Natural killer cell (primary cell): ENCODE measurements around the gene GPR78. TPM values are rescaled to one million over a fixed set of nuclear protein-coding genes. Genes with fewer than 3 reads are reported as not detected.

Experiments
- ATAC-seq, 3 donors: fragments of 150-1000 bp in 2 of 3; fragments of 200-7000 bp in 1 of 3; cut with Tn5 transposase; 1 replicate in 1 of 3; 2 replicates in 2 of 3; pipeline ENCODE4 v1.10.0; 2021; ENCODE audit warnings: mild to moderate bottlenecking in 2 of 3, moderate library complexity in 2 of 3
- DNase-seq, 2 donors: peaks; one replicate each; pipeline versions ENCODE4 v3.0.0 to v3.0.0-alpha.2; 2013 to 2021; ENCODE audit warnings: mixed read lengths in 1 of 2
- H3K27ac ChIP-seq: one replicate; pipeline ENCODE4 v1.5.1; 2013; ENCODE audit warnings: mild to moderate bottlenecking, low read length
- H3K27me3 ChIP-seq: one replicate; pipeline ENCODE4 v1.6.1; 2013; ENCODE audit warnings: low read length; ENCODE audit not compliant: control insufficient read depth, insufficient read depth
- H3K36me3 ChIP-seq: one replicate; pipeline ENCODE4 v1.6.1; 2013; ENCODE audit warnings: low read length; ENCODE audit not compliant: control insufficient read depth, insufficient read depth
- H3K4me1 ChIP-seq: one replicate; pipeline ENCODE4 v1.6.1; 2013; ENCODE audit warnings: low read length; ENCODE audit not compliant: control insufficient read depth, insufficient read depth
- H3K4me3 ChIP-seq: one replicate; pipeline ENCODE4 v1.5.1; 2013; ENCODE audit warnings: low read length
- H3K9me3 ChIP-seq: one replicate; pipeline ENCODE4 v1.6.1; 2013; ENCODE audit warnings: low read length; ENCODE audit not compliant: control insufficient read depth, insufficient read depth
- H3K27ac Mint-ChIP-seq, 2 donors: one replicate each; pipeline ENCODE4 v1.8.0; 2022; ENCODE audit warnings: mild to moderate bottlenecking in 2 of 2, mixed read lengths in 2 of 2, moderate library complexity in 1 of 2
- H3K27me3 Mint-ChIP-seq, 2 donors: one replicate each; pipeline ENCODE4 v1.8.0; 2022; ENCODE audit warnings: low read depth in 2 of 2, mixed read lengths in 2 of 2
- H3K36me3 Mint-ChIP-seq: one replicate; pipeline ENCODE4 v1.8.0; 2022; ENCODE audit warnings: mixed read lengths
- H3K4me1 Mint-ChIP-seq, 2 donors: one replicate each; pipeline ENCODE4 v1.8.0; 2022; ENCODE audit warnings: mixed read lengths in 2 of 2
- H3K4me3 Mint-ChIP-seq: one replicate; pipeline ENCODE4 v1.8.0; 2022; ENCODE audit warnings: mild to moderate bottlenecking, moderate library complexity, mixed read lengths
- H3K9me3 Mint-ChIP-seq, 2 donors: one replicate each; pipeline ENCODE4 v1.8.0; 2022; ENCODE audit warnings: mixed read lengths in 2 of 2
- WGBS: methylation state at CpG from one replicate; pipeline ENCODE4 v1.1.7; 2013; ENCODE audit warnings: missing lambda C conversion rate; ENCODE audit not compliant: insufficient coverage; 5-methylcytosine and 5-hydroxymethylcytosine counted together
- intact Hi-C: fragments of 100-400 bp; cut with micrococcal nuclease; formaldehyde crosslinking; loops from one replicate; pipeline ENCODE4 v1.14.2; 2022
- total RNA-seq, 4 donors: library from RNA; stranded (reverse); fragments of 120-200 nt in 1 of 4; gene quantifications; one replicate each; pipeline versions ENCODE4 v1.2.3 to v1.2.4, GENCODE V29; 2013 to 2022
- TF ChIP-seq, protein P1 (sequence below): fragments of 200-600 bp; IDR thresholded peaks from one replicate; pipeline ENCODE4 v1.8.0; 2022; ENCODE audit warnings: antibody characterized with exemption

GPR78 gene
- total RNA-seq, 3 donors from 2014 or later (not counting 1 experiment from before 2014, with no cell fraction given) = not detected

DNA sequence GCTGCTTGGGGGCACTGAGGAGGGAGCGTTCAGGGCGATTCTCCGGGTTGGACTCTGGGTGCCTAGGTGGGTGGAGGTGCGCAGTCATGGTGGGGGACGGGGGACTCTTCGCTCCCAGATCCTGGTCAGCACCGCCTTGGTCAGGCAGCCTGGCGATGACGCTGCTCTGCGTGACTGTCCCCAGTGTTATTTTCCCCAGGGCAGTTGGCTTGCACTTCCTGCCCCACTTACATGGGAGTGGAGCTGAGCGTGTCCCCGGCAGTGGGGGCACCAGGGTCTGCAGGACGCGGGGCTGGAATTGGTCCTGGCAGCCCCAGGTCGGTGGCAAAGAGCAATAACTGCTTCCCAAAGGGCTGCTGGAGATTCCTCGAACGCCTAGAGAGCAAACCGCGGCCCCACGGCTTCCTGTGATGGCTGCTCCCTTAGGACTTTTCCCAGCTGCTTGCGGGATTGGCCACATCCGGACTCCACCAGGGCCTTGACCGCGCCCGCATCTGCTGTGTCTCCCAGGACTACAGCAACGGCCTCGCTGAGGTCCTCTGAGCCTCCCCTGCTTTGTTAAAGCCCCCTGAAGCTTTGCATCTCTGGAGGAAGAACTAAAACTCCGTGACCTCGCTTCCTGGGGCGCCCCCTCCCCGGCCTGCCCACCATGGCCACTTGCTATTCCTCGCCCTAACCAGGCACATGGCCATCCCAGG lies 35.3 kb upstream of the GPR78 start:
- intact Hi-C loops = no loop called here
- WGBS = 77% methylated on average over 32 of the region's 32 CpGs
- no peak for ATAC-seq

DNA sequence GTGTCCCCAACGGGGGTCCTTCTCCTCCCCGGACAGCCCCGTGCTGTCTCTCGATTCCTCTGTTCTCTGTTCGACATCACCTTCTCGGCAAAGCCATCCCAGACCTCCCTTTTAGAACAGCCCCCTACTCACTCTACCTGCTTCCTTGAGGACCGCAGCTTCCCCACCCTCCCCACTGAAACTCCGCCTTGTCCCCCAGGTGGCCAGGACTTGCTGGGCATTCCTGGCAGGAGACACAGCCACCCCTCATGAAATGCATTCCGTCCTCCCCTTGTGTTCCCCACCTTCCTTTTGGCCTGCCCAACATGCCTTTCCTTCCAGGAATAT lies 34.8 kb upstream of the GPR78 start:
- H3K27me3 Mint-ChIP-seq = no peaks in the 10 kb centered on the region
- ATAC-seq (no peak), DNase-seq (no peak)
- TF ChIP-seq, protein P1, sequence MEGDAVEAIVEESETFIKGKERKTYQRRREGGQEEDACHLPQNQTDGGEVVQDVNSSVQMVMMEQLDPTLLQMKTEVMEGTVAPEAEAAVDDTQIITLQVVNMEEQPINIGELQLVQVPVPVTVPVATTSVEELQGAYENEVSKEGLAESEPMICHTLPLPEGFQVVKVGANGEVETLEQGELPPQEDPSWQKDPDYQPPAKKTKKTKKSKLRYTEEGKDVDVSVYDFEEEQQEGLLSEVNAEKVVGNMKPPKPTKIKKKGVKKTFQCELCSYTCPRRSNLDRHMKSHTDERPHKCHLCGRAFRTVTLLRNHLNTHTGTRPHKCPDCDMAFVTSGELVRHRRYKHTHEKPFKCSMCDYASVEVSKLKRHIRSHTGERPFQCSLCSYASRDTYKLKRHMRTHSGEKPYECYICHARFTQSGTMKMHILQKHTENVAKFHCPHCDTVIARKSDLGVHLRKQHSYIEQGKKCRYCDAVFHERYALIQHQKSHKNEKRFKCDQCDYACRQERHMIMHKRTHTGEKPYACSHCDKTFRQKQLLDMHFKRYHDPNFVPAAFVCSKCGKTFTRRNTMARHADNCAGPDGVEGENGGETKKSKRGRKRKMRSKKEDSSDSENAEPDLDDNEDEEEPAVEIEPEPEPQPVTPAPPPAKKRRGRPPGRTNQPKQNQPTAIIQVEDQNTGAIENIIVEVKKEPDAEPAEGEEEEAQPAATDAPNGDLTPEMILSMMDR = no peak
- Histone ChIP-seq H3K4me3 (no peak overlapping the region), H3K9me3 (no peaks in the 10 kb centered on the region), H3K27me3 (no peaks in the 10 kb centered on the region), H3K4me1 (no peaks in the 10 kb centered on the region), H3K36me3 (no peaks in the 10 kb centered on the region), H3K27ac (no peak overlapping the region)
- intact Hi-C loops = no loop called here
- no peaks in the 10 kb centered on the region for H3K9me3 Mint-ChIP-seq
- no peak overlapping the region for H3K27ac Mint-ChIP-seq
- no peaks in the 10 kb centered on the region for H3K4me1 Mint-ChIP-seq
- no peaks in the 10 kb centered on the region for H3K36me3 Mint-ChIP-seq
- H3K4me3 Mint-ChIP-seq = no peak overlapping the region
- 63% methylated on average over 9 of the region's 9 CpGs for WGBS

More for the DNA sequence above, 35.3 kb upstream of the GPR78 start:
- Histone ChIP-seq H3K4me3 (no peak overlapping the region), H3K27me3 (no peaks in the 10 kb centered on the region), H3K36me3 (no peaks in the 10 kb centered on the region), H3K27ac (no peak overlapping the region), H3K4me1 (no peaks in the 10 kb centered on the region), H3K9me3 (no peaks in the 10 kb centered on the region)
- no peaks in the 10 kb centered on the region for H3K9me3 Mint-ChIP-seq
- DNase-seq = no peak
- H3K36me3 Mint-ChIP-seq = no peaks in the 10 kb centered on the region
- H3K27me3 Mint-ChIP-seq = no peaks in the 10 kb centered on the region
- TF ChIP-seq, protein P1 = no peak
- no peaks in the 10 kb centered on the region for H3K4me1 Mint-ChIP-seq
- H3K27ac Mint-ChIP-seq = no peak overlapping the region
- no peak overlapping the region for H3K4me3 Mint-ChIP-seq

DNA sequence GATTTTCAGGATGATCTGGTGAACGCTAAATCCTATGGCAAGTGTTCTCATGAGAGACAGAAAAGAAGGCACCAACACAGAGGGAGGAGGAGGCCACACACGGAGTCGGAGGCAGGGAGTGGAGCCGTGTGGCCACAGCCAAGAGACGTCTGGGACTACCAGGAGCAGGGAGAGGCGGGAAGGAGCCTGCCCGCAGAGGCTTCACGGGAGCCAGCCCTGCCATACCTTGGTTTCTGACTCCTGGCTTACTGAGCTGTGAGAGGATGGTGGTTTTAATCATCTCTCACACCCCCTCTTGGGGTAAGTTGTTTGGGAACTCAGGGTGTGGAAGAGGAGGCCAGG lies 33.5 kb upstream of the GPR78 start:
- Mint-ChIP-seq H3K36me3 (no peaks in the 10 kb centered on the region), H3K9me3 (no peaks in the 10 kb centered on the region), H3K4me1 (no peaks in the 10 kb centered on the region), H3K27ac (no peak overlapping the region), H3K27me3 (no peaks in the 10 kb centered on the region), H3K4me3 (no peak overlapping the region)
- WGBS = 72% methylated on average over 8 of the region's 8 CpGs
- Histone ChIP-seq H3K27ac (no peak overlapping the region), H3K4me3 (no peak overlapping the region), H3K27me3 (no peaks in the 10 kb centered on the region), H3K36me3 (no peaks in the 10 kb centered on the region), H3K9me3 (no peaks in the 10 kb centered on the region), H3K4me1 (no peaks in the 10 kb centered on the region)
- DNase-seq = no peak
- TF ChIP-seq, protein P1 = no peak
- no peak for ATAC-seq
- intact Hi-C loops = no loop called here
